HepG2 (cell line): Measurements from ENCODE around the gene KIAA2012. TPM values are rescaled to one million over a fixed set of nuclear protein-coding genes. Genes with fewer than 3 reads are reported as not detected.

Experiments used
- ATF1 ChIP-seq: IDR thresholded peaks from 2 replicates; pipeline ENCODE4 v1.6.1; 2016; ENCODE audit warnings: mild to moderate bottlenecking, control low read depth
- CCDC6 ChIP-seq: sonication (generic); formaldehyde crosslinking; IDR thresholded peaks from 2 replicates; pipeline ENCODE4 v1.8.1; 2022; ENCODE audit warnings: mild to moderate bottlenecking, missing genetic modification reagents, moderate library complexity
- FOXP4 ChIP-seq: sonication (generic); formaldehyde crosslinking; IDR thresholded peaks from 2 replicates; pipeline ENCODE4 v1.4.0; 2020; ENCODE audit warnings: missing genetic modification reagents
- GMEB2 ChIP-seq: IDR thresholded peaks from 2 replicates; pipeline ENCODE4 v1.6.1; 2016; ENCODE audit warnings: missing biosample characterization, missing genetic modification reagents, low read depth
- HIC2 ChIP-seq: sonication (generic); formaldehyde crosslinking; IDR thresholded peaks from 2 replicates; pipeline ENCODE4 v1.9.0; 2022; ENCODE audit warnings: low read depth, missing genetic modification reagents
- KDM1A ChIP-seq: IDR thresholded peaks from 2 replicates; pipeline ENCODE4 v1.6.1; 2016; ENCODE audit warnings: missing compliant biosample characterization
- LBX2 ChIP-seq: sonication (generic); formaldehyde crosslinking; IDR thresholded peaks from 2 replicates; pipeline ENCODE4 v1.5.0; 2020; ENCODE audit warnings: missing genetic modification reagents, mild to moderate bottlenecking, borderline replicate concordance
- NCOA2 ChIP-seq: sonication (generic); formaldehyde crosslinking; IDR thresholded peaks from 2 replicates; pipeline ENCODE4 v1.8.0; 2022; ENCODE audit warnings: inconsistent platforms
- RAD51 ChIP-seq: fragments of 450-650 bp; IDR thresholded peaks from 2 replicates; pipeline ENCODE4 v1.6.1; 2016; ENCODE audit warnings: borderline replicate concordance
- RORA ChIP-seq: sonication (generic); formaldehyde crosslinking; IDR thresholded peaks from 2 replicates; pipeline ENCODE4 v1.5.0; 2020; ENCODE audit warnings: mild to moderate bottlenecking, missing genetic modification reagents, moderate library complexity
- SETDB1 ChIP-seq: sonication (generic); formaldehyde crosslinking; IDR thresholded peaks from 2 replicates; pipeline ENCODE4 v1.5.1; 2020; ENCODE audit warnings: missing genetic modification reagents, mild to moderate bottlenecking, borderline replicate concordance
- SMAD1 ChIP-seq: sonication (generic); formaldehyde crosslinking; IDR thresholded peaks from 2 replicates; pipeline ENCODE4 v1.4.0; 2020; ENCODE audit warnings: missing genetic modification reagents, low read depth, mild to moderate bottlenecking, borderline replicate concordance
- SNAI1 ChIP-seq: sonication (generic); formaldehyde crosslinking; IDR thresholded peaks from 2 replicates; pipeline ENCODE4 v1.5.0; 2020; ENCODE audit warnings: mild to moderate bottlenecking, missing genetic modification reagents, borderline replicate concordance
- ZBTB10 ChIP-seq: sonication (generic); formaldehyde crosslinking; IDR thresholded peaks from 2 replicates; pipeline ENCODE4 v1.4.0; 2020; ENCODE audit warnings: missing genetic modification reagents, borderline replicate concordance
- ZNF12 ChIP-seq: sonication (generic); formaldehyde crosslinking; IDR thresholded peaks from 2 replicates; pipeline ENCODE4 v1.5.0; 2020; ENCODE audit warnings: missing genetic modification reagents
- ZNF253 ChIP-seq: sonication (generic); formaldehyde crosslinking; IDR thresholded peaks from 2 replicates; pipeline ENCODE4 v1.8.0; 2022; ENCODE audit warnings: mild to moderate bottlenecking, missing genetic modification reagents, borderline replicate concordance
- ZNF550 ChIP-seq: sonication (generic); formaldehyde crosslinking; IDR thresholded peaks from 2 replicates; pipeline ENCODE4 v1.4.0; 2020; ENCODE audit warnings: mild to moderate bottlenecking, missing genetic modification reagents, borderline replicate concordance
- ZNF619 ChIP-seq: sonication (generic); formaldehyde crosslinking; IDR thresholded peaks from 2 replicates; pipeline ENCODE4 v1.4.0; 2020; ENCODE audit warnings: mild to moderate bottlenecking, missing genetic modification reagents
- ZNF644 ChIP-seq: IDR thresholded peaks from 2 replicates; pipeline ENCODE4 v1.6.1; 2016; ENCODE audit warnings: low read depth
- ZNF780A ChIP-seq: sonication (generic); formaldehyde crosslinking; IDR thresholded peaks from 2 replicates; pipeline ENCODE4 v1.8.0; 2022; ENCODE audit warnings: mild to moderate bottlenecking, missing genetic modification reagents, moderate library complexity
- polyA plus RNA-seq, 8 experiments: library from polyadenylated mRNA; depleted of rRNA in 3 of 8; stranded (reverse) in 7 of 8; unstranded in 1 of 8; fragments of >200 nt; fragmentation: Illumina TruSeq in 4 of 8; extraction: Trizol in 4 of 8; gene quantifications; 2 replicates each; pipeline versions ENCODE4 v1.2.1 to v1.2.3, GENCODE V29; 2011 to 2016; ENCODE audit warnings: low read depth in 4 of 8, missing spikeins in 1 of 8, mixed read lengths in 1 of 8; ENCODE audit not compliant: insufficient read depth in 1 of 8
- total RNA-seq, 5 experiments: library from RNA; depleted of rRNA; stranded (reverse); fragments of >200 nt; fragmentation: Illumina TruSeq; extraction: Trizol; gene quantifications; 2 replicates each; pipeline ENCODE4 v1.2.3, GENCODE V29; 2016; ENCODE audit warnings: low read depth in 1 of 5

KIAA2012 gene
- total and polyA plus RNA-seq, 2 of the 13 experiments (the other 11 are each of a cell fraction or from before 2014, with no cell fraction given) = not detected

GRCh38 chr2:202238234-202239197 is 165.5 kb downstream of the KIAA2012 start, which contains the start of gene SUMO1 (continued):
- peak; percentile 92 for TF ChIP-seq SNAI1
- peak; percentile 45; the same call in 1 of the 2 replicates for TF ChIP-seq FOXP4
- TF ChIP-seq SETDB1 (CRISPR knock-in tag) = no peak
- 0 out of 2 replicates have a peak, but pooled peaks have one; percentile 27 for TF ChIP-seq HIC2 (CRISPR knock-in tag)
- TF ChIP-seq ZBTB10 (CRISPR knock-in tag) = no peak
- TF ChIP-seq LBX2 (CRISPR knock-in tag) = peak; percentile 51; the same call in 1 of the 2 replicates
- no peak for TF ChIP-seq ZNF644 (CRISPR knock-in tag)
- TF ChIP-seq RORA (CRISPR knock-in tag) = no peak
- TF ChIP-seq CCDC6 (CRISPR knock-in tag) = peak; percentile 44; the same call in 1 of the 2 replicates
- 0 out of 2 replicates have a peak, but pooled peaks have one; percentile 67 for TF ChIP-seq SMAD1 (CRISPR knock-in tag)
- TF ChIP-seq ZNF619 = no peak
- TF ChIP-seq ZNF12 = peak; percentile 46; the same call in 1 of the 2 replicates
- TF ChIP-seq GMEB2 (CRISPR knock-in tag) = peak; percentile 87
- no peak for TF ChIP-seq RAD51
- TF ChIP-seq ZNF550 = peak; percentile 71; the same call in 1 of the 2 replicates
- no peak for TF ChIP-seq KDM1A (CRISPR knock-in tag)
- peak; percentile 54 for TF ChIP-seq NCOA2 (CRISPR knock-in tag)
- peak; percentile 89 for TF ChIP-seq ATF1 (CRISPR knock-in tag)
- peak; percentile 74 for TF ChIP-seq ZNF780A (CRISPR knock-in tag)
- 0 out of 2 replicates have a peak, but pooled peaks have one; percentile 12 for TF ChIP-seq ZNF253 (CRISPR knock-in tag)
